Breast epithelium (tissue), 3 donors: ENCODE measurements around the gene KIF21B.

ENCODE experiments used
- POLR2AphosphoS5 ChIP-seq, 3 donors: sonication (generic); formaldehyde crosslinking; IDR thresholded peaks; one replicate each; pipeline ENCODE4 v1.6.1; 2017; ENCODE audit warnings: antibody characterized with exemption in 3 of 3
- TF ChIP-seq, protein P1 (sequence below), 3 donors: fragments of 450-650 bp; IDR thresholded peaks; one replicate each; pipeline ENCODE4 v1.5.1; 2016 to 2017; ENCODE audit warnings: antibody characterized with exemption in 3 of 3, mild to moderate bottlenecking in 3 of 3, moderate library complexity in 3 of 3

GRCh38 chr1:201000391-201000790 lies 23.1 kb downstream of the KIF21B start:
- TF ChIP-seq, protein P1, sequence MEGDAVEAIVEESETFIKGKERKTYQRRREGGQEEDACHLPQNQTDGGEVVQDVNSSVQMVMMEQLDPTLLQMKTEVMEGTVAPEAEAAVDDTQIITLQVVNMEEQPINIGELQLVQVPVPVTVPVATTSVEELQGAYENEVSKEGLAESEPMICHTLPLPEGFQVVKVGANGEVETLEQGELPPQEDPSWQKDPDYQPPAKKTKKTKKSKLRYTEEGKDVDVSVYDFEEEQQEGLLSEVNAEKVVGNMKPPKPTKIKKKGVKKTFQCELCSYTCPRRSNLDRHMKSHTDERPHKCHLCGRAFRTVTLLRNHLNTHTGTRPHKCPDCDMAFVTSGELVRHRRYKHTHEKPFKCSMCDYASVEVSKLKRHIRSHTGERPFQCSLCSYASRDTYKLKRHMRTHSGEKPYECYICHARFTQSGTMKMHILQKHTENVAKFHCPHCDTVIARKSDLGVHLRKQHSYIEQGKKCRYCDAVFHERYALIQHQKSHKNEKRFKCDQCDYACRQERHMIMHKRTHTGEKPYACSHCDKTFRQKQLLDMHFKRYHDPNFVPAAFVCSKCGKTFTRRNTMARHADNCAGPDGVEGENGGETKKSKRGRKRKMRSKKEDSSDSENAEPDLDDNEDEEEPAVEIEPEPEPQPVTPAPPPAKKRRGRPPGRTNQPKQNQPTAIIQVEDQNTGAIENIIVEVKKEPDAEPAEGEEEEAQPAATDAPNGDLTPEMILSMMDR (IDR thresholded peaks at IDR 0.05): no peak
- no peak for TF ChIP-seq POLR2AphosphoS5 (IDR thresholded peaks at IDR 0.05)
